ENCODE results near the gene EEIG1.
A peak's percentile ranks its signal among the peaks of the same experiment; 100 is the strongest.

The EEIG1 gene

DNA sequence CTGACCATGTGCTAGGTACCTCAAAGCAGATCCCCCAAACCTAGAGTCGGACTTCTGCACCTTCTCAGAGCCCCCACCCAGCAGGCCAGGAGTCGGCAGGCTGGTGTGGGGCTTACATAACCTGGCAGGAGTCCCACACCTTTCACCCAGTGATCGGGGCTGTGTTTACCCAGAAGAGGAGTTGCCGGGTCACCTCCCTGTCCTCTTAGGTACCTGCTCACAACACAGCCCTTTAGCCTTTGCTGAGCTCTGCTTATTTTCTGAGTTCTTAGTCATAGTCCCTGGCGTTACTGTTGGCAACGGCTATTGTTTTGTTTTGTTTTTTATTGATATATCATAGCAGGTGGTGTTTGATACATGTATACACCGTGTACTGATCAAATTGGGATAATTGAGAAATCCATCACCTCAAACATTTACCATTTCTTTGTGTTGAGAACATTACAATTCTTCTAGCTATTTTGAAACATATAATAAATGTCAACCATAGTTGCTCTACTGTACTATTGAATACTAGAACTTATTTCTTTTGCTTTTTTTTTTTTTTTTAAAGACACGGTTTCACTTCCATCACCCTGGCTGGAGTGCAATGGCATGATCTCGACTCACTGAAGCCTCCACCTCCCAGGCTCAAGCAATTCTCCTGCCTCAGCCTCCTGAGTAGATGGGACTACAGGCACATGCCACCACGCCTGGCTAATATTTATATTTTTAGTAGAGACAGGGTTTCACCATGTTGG, 10.4 kb upstream of the EEIG1 start:
- H4K20me1 ChIP-seq = no peaks in the 10 kb centered on the region
- H3K27ac ChIP-seq = no peak overlapping the region
- H3K4me1 ChIP-seq = peaks cover 6 to 24% (median 15%) of the 10 kb centered on the region in 10 experiments; a peak in 19 of 20 replicates
- no peaks in the 10 kb centered on the region for H3K9me3 ChIP-seq (replicated peaks in 1 of 11)
- no peaks in the 10 kb centered on the region for H3K27me3 ChIP-seq
- H3K36me3 ChIP-seq = no peaks in the 10 kb centered on the region
- TF ChIP-seq Cebpa-rat (IDR thresholded peaks at IDR 0.05) = no peak
- no peak overlapping the region for H3K4me3 ChIP-seq
- H3K4me2 ChIP-seq = no peak overlapping the region; a peak in 1 of 22 replicates
- no peak overlapping the region for H3K9ac ChIP-seq

DNA sequence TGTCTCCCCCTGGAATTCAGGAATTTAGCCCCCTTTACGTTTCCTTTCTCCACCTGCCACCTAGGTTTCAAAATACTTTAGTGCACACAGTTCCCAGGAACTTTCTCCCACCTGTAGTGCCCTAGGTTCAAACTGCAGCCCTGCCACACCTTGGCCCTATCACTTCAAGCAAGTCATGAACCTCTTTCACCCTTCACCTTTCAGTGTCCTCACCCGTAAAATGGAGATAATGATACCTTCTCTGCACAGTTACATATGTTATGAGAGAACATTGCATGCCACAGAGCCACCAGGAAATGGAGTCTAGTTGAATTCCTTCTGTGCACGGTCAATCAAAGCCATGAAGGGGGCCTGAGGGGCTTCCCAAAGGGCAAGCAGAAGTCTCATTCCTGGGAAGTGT, 9.8 kb upstream of the EEIG1 start:
- H3K27me3 ChIP-seq = no peaks in the 10 kb centered on the region
- no peak for TF ChIP-seq Cebpa-rat (IDR thresholded peaks at IDR 0.05)
- no peak overlapping the region for H3K27ac ChIP-seq
- H3K9me3 ChIP-seq (replicated peaks in 1 of 11) = no peaks in the 10 kb centered on the region
- no peak overlapping the region for H3K4me3 ChIP-seq
- no peak overlapping the region for H3K4me2 ChIP-seq
- H3K9ac ChIP-seq = no peak overlapping the region
- H4K20me1 ChIP-seq = no peaks in the 10 kb centered on the region
- peaks cover 6 to 26% (median 15%) of the 10 kb centered on the region in 10 experiments; a peak in 19 of 20 replicates for H3K4me1 ChIP-seq
- H3K36me3 ChIP-seq = no peaks in the 10 kb centered on the region

DNA sequence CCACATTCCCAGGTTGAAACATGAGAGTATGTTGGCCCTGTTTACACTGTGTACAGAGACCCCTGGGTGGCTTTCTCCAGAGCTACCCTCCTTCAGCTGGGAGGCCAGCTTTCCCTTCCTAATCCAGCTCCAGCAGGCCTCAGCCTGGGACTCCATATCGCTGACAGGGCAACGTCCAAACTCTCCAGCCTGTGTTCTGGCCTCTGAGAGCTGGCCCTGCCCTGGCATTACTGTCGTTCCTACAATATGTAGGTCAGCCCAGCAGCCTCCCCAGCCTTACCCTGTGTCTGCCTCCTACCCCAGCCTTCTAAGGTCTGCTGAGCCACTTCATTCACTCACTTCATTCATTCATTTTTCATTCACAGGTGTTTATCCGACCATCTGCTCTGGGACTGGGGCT, 8.3 kb upstream of the EEIG1 start:
- H3K9me3 ChIP-seq (replicated peaks in 1 of 11) = no peaks in the 10 kb centered on the region
- H4K20me1 ChIP-seq = no peaks in the 10 kb centered on the region
- no peak overlapping the region for H3K9ac ChIP-seq
- no peak overlapping the region for H3K4me2 ChIP-seq
- no peaks in the 10 kb centered on the region for H3K36me3 ChIP-seq
- no peak overlapping the region for H3K4me3 ChIP-seq
- TF ChIP-seq Cebpa-rat (IDR thresholded peaks at IDR 0.05) = no peak
- H3K27ac ChIP-seq = no peak overlapping the region
- no peaks in the 10 kb centered on the region for H3K27me3 ChIP-seq
- peaks cover 10 to 37% (median 24%) of the 10 kb centered on the region in 10 experiments; a peak in 19 of 20 replicates for H3K4me1 ChIP-seq

DNA sequence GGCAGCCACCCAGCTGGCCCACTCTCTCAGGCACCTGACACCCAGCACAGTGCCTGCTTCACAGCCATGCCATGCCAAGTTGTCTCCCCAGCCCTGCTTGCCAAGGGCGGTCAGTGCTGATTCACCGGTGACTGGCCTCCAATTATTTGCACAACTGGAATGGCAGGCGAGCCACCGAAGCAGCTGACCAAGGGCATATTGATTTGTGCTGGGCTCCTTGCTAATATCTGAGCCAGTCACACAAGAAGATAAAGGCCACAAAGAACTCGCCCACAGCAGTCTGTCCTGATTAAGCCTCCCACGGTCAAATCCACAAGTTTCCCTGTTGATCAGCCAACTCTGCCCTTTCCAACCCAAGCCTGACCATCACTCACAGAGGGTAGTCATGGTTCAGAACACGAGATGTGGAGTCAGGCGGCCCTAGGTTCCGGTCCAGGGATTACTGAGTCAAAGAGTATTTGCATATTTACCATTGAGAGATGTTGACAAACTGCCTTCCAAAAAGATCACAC, 6.4 kb upstream of the EEIG1 start:
- no peak for TF ChIP-seq Cebpa-rat (IDR thresholded peaks at IDR 0.05)
- H3K4me1 ChIP-seq = peaks cover 26 to 56% (median 40%) of the 10 kb centered on the region in 10 experiments
- peak overlapping the region; percentile 41 to 83 (median 66) for H3K4me2 ChIP-seq

GRCh38 chr9:127985011-127985410, 4.2 kb upstream of the EEIG1 start:
- Histone ChIP-seq H4K20me1 (peaks cover 0 to 7% (median 4%) of the 10 kb centered on the region in 11 experiments; a peak in 16 of 22 replicates), H3K36me3 (no peaks in the 10 kb centered on the region), H3K9ac (no peak overlapping the region), H3K27ac (no peak overlapping the region), H3K4me3 (no peak overlapping the region), H3K27me3 (peaks cover 0 to 5% (median 1%) of the 10 kb centered on the region in 11 experiments; a peak in 7 of 22 replicates), H3K4me2 (peak overlapping the region in 6 of 11 experiments; percentile 1 to 96 (median 75); a peak in 7 of 22 replicates), H3K4me1 (peaks cover 34 to 69% (median 52%) of the 10 kb centered on the region in 10 experiments), H3K9me3 (replicated peaks in 1 of 11) (no peaks in the 10 kb centered on the region)
- TF ChIP-seq Cebpa-rat (IDR thresholded peaks at IDR 0.05) = no peak

More for the DNA sequence above, 6.4 kb upstream of the EEIG1 start:
- H3K27me3 ChIP-seq = no peaks in the 10 kb centered on the region
- peak overlapping the region in 3 of 11 experiments; percentile 42 to 55 (median 42); a peak in 4 of 22 replicates for H3K27ac ChIP-seq
- H3K9me3 ChIP-seq (replicated peaks in 1 of 11) = no peaks in the 10 kb centered on the region
- no peaks in the 10 kb centered on the region for H4K20me1 ChIP-seq
- no peaks in the 10 kb centered on the region for H3K36me3 ChIP-seq
- no peak overlapping the region for H3K4me3 ChIP-seq
- H3K9ac ChIP-seq = no peak overlapping the region

GRCh38 chr9:127983847-127984289, 3.1 kb upstream of the EEIG1 start:
- Histone ChIP-seq H3K4me1 (peaks cover 45 to 81% (median 64%) of the 10 kb centered on the region in 10 experiments), H3K27me3 (peaks cover 0 to 14% (median 6%) of the 10 kb centered on the region in 11 experiments; a peak in 9 of 22 replicates), H3K36me3 (no peaks in the 10 kb centered on the region), H3K9ac (peak overlapping the region in 2 of 11 experiments; percentile 18 to 39; a peak in 1 of 22 replicates), H4K20me1 (peaks cover 0 to 18% (median 15%) of the 10 kb centered on the region in 11 experiments; a peak in 20 of 22 replicates), H3K4me2 (peak overlapping the region in 10 of 11 experiments; percentile 6 to 100 (median 61); a peak in 19 of 22 replicates), H3K4me3 (no peak overlapping the region), H3K9me3 (replicated peaks in 1 of 11) (no peaks in the 10 kb centered on the region), H3K27ac (peak overlapping the region in 3 of 11 experiments; percentile 1 to 47 (median 11); a peak in 2 of 22 replicates)
- TF ChIP-seq Cebpa-rat (IDR thresholded peaks at IDR 0.05) = no peak

GRCh38 chr9:127982912-127983311, 2.1 kb upstream of the EEIG1 start:
- H3K27ac ChIP-seq = no peak overlapping the region; a peak in 3 of 22 replicates
- H3K4me3 ChIP-seq = no peak overlapping the region
- peak overlapping the region in 2 of 11 experiments; percentile 8 to 30; a peak in 2 of 22 replicates for H3K9ac ChIP-seq
- H3K4me1 ChIP-seq = peaks cover 53 to 87% (median 73%) of the 10 kb centered on the region in 10 experiments
- H3K4me2 ChIP-seq = peak overlapping the region; percentile 26 to 100 (median 61)
- H3K27me3 ChIP-seq = peaks cover 0 to 15% (median 6%) of the 10 kb centered on the region in 11 experiments; a peak in 9 of 22 replicates
- H3K36me3 ChIP-seq = no peaks in the 10 kb centered on the region
- H4K20me1 ChIP-seq = peaks cover 0 to 28% (median 24%) of the 10 kb centered on the region in 11 experiments; a peak in 20 of 22 replicates
- no peak for TF ChIP-seq Cebpa-rat (IDR thresholded peaks at IDR 0.05)
- no peaks in the 10 kb centered on the region for H3K9me3 ChIP-seq (replicated peaks in 1 of 11)

DNA sequence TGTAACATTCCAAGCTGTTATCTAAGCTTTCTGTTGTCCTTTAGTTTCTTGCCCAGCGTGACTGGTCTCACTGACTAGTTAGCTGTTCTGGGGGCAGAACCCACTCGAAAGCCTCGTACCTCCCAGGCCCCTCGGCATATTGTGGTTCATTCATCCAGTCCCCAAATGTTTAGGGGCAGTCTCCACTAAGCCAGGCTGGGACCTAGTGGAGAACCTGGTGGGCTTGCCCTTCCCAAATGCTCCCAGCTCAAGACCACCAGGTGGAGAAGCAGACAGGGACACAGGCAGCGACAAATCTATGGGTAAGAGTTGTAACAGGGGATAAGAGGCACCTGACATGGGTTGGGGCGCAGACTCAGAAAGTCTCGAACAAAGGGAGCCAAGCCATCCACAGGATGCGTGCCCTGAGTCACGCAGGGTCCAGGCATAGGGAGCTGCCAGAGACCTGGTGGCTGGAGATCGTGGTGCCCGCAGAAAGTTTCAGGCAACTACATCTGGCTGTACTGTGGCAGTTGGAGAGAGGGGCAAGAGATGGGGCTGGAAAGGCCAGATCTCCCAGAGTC, 851 bp upstream of the EEIG1 start:
- H3K4me1 ChIP-seq = peaks cover 52 to 87% (median 75%) of the 10 kb centered on the region in 10 experiments
- H4K20me1 ChIP-seq = peaks cover 9 to 41% (median 37%) of the 10 kb centered on the region in 11 experiments; a peak in 20 of 22 replicates

More for the DNA sequence above, 851 bp upstream of the EEIG1 start:
- Histone ChIP-seq H3K36me3 (no peaks in the 10 kb centered on the region), H3K4me2 (peak overlapping the region; percentile 89 to 100 (median 95)), H3K27ac (peak overlapping the region; percentile 59 to 88 (median 79); a peak in 21 of 22 replicates), H3K27me3 (peaks cover 0 to 15% (median 6%) of the 10 kb centered on the region in 11 experiments; a peak in 9 of 22 replicates), H3K9me3 (replicated peaks in 1 of 11) (no peaks in the 10 kb centered on the region), H3K9ac (peak overlapping the region; percentile 75 to 89 (median 83)), H3K4me3 (peak overlapping the region; percentile 83 to 95 (median 90))
- TF ChIP-seq Cebpa-rat (IDR thresholded peaks at IDR 0.05) = no peak
